ENCODE results near the gene IRF2. TPM values are rescaled to one million over a fixed set of nuclear protein-coding genes. Genes with fewer than 3 reads are reported as not detected.

The IRF2 gene
- total and polyA plus RNA-seq, 2 of the 8 experiments (the other 6 are each of a cell fraction or from before 2014, with no cell fraction given), result 13.8 to 17.0 TPM

DNA sequence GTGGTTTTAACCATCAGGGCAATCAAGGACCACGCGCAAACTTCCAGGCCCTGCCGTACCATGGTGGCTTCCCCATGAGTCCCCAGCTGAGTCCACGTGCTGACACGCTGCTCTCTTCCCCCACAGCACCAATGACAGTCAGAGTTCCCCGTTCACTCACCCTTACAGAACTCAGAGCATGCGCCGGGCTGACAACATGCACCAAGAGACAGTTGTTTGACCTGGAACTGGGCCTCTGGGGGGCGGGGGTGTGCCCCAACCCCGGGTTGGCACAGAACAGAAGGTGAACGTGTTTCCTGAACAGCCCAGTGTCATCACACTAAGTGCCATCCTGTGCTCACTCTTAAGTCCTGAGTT is 29.4 kb downstream of the IRF2 start:
- H3K4me1 ChIP-seq (replicated peaks in 1 of 4; ENCODE audit: control insufficient read depth in 3 of 4, insufficient read depth in 4 of 4, low read length in 3 of 4), result peaks cover 9 to 28% (median 27%) of the 10 kb centered on the region in 4 experiments
- H3K9ac ChIP-seq (replicated peaks in 1 of 4; ENCODE audit: extremely low read depth in 1 of 4, low read depth in 3 of 4, low read length in 3 of 4), result no peak overlapping the region
- peak overlapping the region; percentile 93; the same call in 1 of the 2 replicates for H2BK15ac ChIP-seq (ENCODE audit: low read length)
- no peaks in the 10 kb centered on the region; a peak in 1 of 4 replicates for H3K9me3 ChIP-seq (ENCODE audit: insufficient read depth in 2 of 2, low read depth in 1 of 2, low read length in 1 of 2)
- H2AFZ ChIP-seq (ENCODE audit: low read length), result no peak overlapping the region
- H3K23me2 ChIP-seq (ENCODE audit: low read depth, low read length), result no peaks in the 10 kb centered on the region
- peak overlapping the region; percentile 72 for H4K91ac ChIP-seq (replicated peaks; ENCODE audit: insufficient read length, low read length)
- H3K36me3 ChIP-seq (ENCODE audit: control insufficient read depth in 2 of 4, insufficient read depth in 4 of 4, low read length in 3 of 4), result no peaks in the 10 kb centered on the region
- POLR2A ChIA-PET (ENCODE audit: partially characterized antibody), result no interaction called here
- no peak overlapping the region for H3K18ac ChIP-seq (ENCODE audit: extremely low read depth, low read length)
- H2BK5ac ChIP-seq (ENCODE audit: low read depth, low read length), result peak overlapping the region; percentile 62; the same call in 1 of the 2 replicates
- no peak overlapping the region for H3K14ac ChIP-seq (ENCODE audit: insufficient read length)
- DNase-seq (ENCODE audit: low read depth in 1 of 2, low spot score in 2 of 2) (no peak), FAIRE-seq (no peak)
- peaks cover 7% of the 10 kb centered on the region for H3K79me1 ChIP-seq (ENCODE audit: low read depth, low read length)
- peaks cover 0 to 88% of the 10 kb centered on the region in 2 experiments for H3K79me2 ChIP-seq (ENCODE audit: control insufficient read depth in 1 of 2, insufficient read depth in 2 of 2, low read length in 2 of 2)
- peak overlapping the region; percentile 52 for H2BK12ac ChIP-seq (ENCODE audit: low read depth, low read length)
- H3K4me2 ChIP-seq (ENCODE audit: insufficient read depth in 1 of 2, low read depth in 2 of 2, low read length in 2 of 2), result no peak overlapping the region
- peaks cover 0 to 2% of the 10 kb centered on the region in 2 experiments for H4K20me1 ChIP-seq (replicated peaks in 1 of 2; ENCODE audit: control insufficient read depth in 1 of 2, insufficient read depth in 2 of 2, low read length in 2 of 2)
- H3K27me3 ChIP-seq (replicated peaks in 1 of 4; ENCODE audit: control insufficient read depth in 3 of 4, extremely low read depth in 1 of 4, insufficient read depth in 3 of 4, low read length in 3 of 4), result no peaks in the 10 kb centered on the region
- CTCF ChIA-PET (ENCODE audit: partially characterized antibody), result no interaction called here
- no peak overlapping the region for H4K8ac ChIP-seq (ENCODE audit: extremely low read depth, insufficient read depth, low read length)
- H3K4ac ChIP-seq (replicated peaks; ENCODE audit: insufficient read length, low read depth, low read length), result no peak overlapping the region
- no peak overlapping the region for H3K27ac ChIP-seq (ENCODE audit: low read depth, low read length)
- H2BK120ac ChIP-seq (replicated peaks; ENCODE audit: low read depth, low read length), result no peak overlapping the region
- 0 out of 2 replicates have a peak overlapping the region, but pooled peaks have one; percentile 48 for H2BK20ac ChIP-seq (ENCODE audit: low read length)
- H3K4me3 ChIP-seq (ENCODE audit: extremely low read depth in 1 of 4, insufficient read depth in 2 of 4, low read depth in 3 of 4, low read length in 4 of 4), result no peak overlapping the region
- no peak overlapping the region for H3K56ac ChIP-seq (replicated peaks; ENCODE audit: insufficient read length, low read depth, low read length)
- peak overlapping the region; percentile 70; the same call in 1 of the 2 replicates for H2AK5ac ChIP-seq (ENCODE audit: low read depth, low read length)
- H3K23ac ChIP-seq (ENCODE audit: insufficient read length), result no peak overlapping the region
- no peak overlapping the region for H4K5ac ChIP-seq (ENCODE audit: insufficient read length, low read depth, low read length)
- WGBS, 2 experiments (ENCODE audit: extremely low coverage in 1 of 2, insufficient coverage in 1 of 2, insufficient read length in 1 of 2, insufficient replicate concordance in 2 of 2, low coverage in 1 of 2, low lambda C conversion rate in 2 of 2, missing lambda C conversion rate in 1 of 2), result 90% methylated on average over 11 of the region's 11 CpGs; no CpG with 5 or more reads in 1 of the 2 experiments
- TF ChIP-seq YY1 (IDR thresholded peaks at IDR 0.05; ENCODE audit: low read depth, low read length) (no peak), POU5F1 (IDR thresholded peaks at IDR 0.05; ENCODE audit: low read depth, low read length) (no peak), KDM4A (IDR thresholded peaks at IDR 0.05; ENCODE audit: low read depth, low read length, severe bottlenecking) (no peak), CHD2 (IDR thresholded peaks at IDR 0.05; ENCODE audit: low read length) (no peak), CREB1 (IDR thresholded peaks at IDR 0.05) (no peak), MAFK (IDR thresholded peaks at IDR 0.05; ENCODE audit: low read depth, low read length) (no peak), TEAD4 (IDR thresholded peaks at IDR 0.05; ENCODE audit: low read depth, low read length) (no peak), JUN (IDR thresholded peaks at IDR 0.05; ENCODE audit: low read depth, low read length) (no peak), TAF7 (optimal IDR thresholded peaks at IDR 0.05; ENCODE audit: borderline replicate concordance, low read depth, low read length) (no peak), EP300 (IDR thresholded peaks at IDR 0.05; ENCODE audit: borderline replicate concordance in 1 of 2, low read depth in 2 of 2, low read length in 2 of 2) (no peak), CHD1 (IDR thresholded peaks at IDR 0.05; ENCODE audit: low read depth, low read length) (no peak)
- TF ChIP-seq, protein P1, sequence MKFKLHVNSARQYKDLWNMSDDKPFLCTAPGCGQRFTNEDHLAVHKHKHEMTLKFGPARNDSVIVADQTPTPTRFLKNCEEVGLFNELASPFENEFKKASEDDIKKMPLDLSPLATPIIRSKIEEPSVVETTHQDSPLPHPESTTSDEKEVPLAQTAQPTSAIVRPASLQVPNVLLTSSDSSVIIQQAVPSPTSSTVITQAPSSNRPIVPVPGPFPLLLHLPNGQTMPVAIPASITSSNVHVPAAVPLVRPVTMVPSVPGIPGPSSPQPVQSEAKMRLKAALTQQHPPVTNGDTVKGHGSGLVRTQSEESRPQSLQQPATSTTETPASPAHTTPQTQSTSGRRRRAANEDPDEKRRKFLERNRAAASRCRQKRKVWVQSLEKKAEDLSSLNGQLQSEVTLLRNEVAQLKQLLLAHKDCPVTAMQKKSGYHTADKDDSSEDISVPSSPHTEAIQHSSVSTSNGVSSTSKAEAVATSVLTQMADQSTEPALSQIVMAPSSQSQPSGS (IDR thresholded peaks at IDR 0.05; ENCODE audit: low read length), result no peak
- TF ChIP-seq, protein P2, sequence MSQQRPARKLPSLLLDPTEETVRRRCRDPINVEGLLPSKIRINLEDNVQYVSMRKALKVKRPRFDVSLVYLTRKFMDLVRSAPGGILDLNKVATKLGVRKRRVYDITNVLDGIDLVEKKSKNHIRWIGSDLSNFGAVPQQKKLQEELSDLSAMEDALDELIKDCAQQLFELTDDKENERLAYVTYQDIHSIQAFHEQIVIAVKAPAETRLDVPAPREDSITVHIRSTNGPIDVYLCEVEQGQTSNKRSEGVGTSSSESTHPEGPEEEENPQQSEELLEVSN (IDR thresholded peaks at IDR 0.05), result no peak
